ENCODE data around the gene TRIM29.

The TRIM29 gene

DNA sequence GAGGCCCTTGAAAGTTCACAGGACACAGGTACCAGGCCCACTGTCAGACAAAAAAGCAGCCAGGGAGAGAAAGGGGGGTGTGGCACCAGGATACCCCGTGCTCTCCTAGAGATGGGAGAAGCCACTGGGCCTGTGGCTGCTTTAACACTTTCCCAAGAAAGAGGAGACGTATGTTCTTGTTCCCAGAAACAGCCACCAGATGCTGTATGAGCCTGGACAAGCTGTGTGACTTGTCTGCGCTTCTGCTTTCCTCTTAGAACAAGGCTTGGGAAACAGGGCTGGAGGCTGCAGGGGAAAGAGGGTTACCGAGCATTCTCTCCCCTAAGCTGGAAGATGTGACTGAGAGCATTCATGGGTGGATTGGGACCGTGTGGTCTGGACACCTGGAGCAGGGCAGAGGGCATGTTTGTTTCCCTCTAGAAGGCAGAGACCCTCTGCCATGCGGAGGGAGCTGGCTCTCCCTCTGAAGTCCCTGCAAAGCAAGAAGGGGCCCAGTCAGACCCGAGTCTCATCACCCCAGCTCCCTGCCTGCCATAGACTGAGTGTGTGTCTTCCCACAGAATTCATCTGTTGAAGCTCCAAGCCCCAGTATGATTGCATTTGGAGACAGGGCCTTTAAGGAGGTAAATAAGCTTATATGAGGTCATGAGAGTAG, 74.1 kb downstream of the TRIM29 start:
- no peak for DNase-seq (ENCODE audit: low read depth in 2 of 2)

DNA sequence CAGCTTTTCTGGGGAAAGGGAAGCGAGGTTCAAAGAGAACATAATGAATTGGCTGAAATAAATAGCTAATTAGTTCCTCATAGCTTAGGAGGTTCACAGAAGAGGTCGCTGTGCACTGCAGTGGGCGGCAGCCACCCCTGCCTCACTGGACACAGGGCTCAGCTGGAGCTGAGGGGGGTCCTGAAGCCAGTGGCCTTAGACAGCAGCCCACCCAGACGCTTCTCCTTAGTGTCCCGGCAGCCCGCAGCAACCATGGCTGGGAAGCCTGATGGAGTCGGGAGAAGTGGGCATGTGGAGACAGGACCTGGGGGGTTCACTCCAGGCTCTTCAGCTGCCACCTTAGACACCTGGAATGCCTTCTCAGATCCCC, 75.4 kb downstream of the TRIM29 start:
- no peak for DNase-seq (ENCODE audit: low read depth in 2 of 2)

DNA sequence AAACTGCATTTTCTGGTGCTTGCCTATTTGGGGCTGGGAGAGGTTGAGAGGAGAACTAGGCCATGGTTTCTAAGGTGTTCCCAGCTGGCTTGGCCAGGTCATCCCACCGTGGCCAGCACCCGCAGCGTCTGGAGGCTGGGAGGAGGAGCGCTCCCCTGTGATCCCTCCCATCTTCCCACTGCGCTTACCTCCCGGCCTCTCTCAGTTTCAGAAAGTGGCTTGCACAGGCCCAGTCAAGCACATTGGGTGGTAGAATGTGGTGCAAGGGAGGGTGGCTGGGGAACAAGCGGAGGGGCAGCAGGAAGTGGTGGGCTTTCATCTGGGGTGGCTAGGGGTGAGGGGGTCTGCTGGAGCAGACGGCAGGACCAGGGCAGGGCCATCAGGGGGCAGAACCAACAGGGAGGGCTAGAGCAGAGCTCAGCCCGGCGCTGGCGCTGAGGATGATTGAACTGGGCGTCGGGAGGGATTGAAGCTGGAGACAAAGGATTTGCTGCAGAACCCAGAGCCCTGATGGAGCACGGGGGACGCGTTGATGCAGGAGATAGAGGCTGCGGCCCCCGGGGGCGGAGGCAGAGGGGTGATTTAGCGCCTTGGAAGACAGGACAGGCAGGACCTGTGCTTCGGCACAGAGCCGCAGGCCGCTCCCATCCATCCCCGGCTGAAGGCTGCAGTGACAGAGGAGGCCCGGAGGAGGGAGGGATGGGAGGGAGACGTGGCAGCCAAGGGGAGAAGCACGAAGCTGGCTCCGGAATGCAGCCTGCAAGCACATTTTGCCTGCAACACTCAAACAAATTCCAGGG, 76.0 kb downstream of the TRIM29 start:
- no peak for DNase-seq (ENCODE audit: low read depth in 2 of 2)
